NCI-H524 treated with DMSO at 0.1 percent for 48 hours (cell line): ENCODE measurements around the gene TEX101.
"Not testable (repeated sequence)": the region's sequence is repeated elsewhere in the genome, so short reads cannot be mapped to it uniquely, and the experiment has no call there.

ENCODE experiments used
- DNase-seq: peaks from one replicate; lab custom pipeline; 2025; lab: John Stamatoyannopoulos, UW

Gene TEX101, protein sequence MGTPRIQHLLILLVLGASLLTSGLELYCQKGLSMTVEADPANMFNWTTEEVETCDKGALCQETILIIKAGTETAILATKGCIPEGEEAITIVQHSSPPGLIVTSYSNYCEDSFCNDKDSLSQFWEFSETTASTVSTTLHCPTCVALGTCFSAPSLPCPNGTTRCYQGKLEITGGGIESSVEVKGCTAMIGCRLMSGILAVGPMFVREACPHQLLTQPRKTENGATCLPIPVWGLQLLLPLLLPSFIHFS

DNA sequence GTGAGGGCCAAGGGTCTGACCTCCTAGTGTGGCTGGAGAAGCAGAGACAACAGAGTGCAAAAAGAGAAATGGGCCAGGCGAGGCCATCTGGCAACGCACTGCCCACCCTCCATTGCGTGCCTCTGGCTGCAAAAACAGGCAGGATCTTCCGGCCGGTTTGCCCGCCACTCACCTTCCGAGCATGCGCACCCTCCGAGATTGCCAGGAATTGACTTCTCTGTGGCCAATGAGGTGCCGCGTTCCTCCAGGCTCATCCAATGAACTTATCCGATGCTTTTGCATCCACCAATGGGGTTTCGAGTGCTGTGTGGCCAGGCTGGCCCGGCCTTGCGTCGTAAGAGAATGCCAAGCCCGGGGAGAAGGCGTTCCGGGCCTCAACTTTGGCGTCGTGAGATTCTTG lies at the start of gene TEX101:
Gene TEX101, plus strand, starts transcription at position 337 of the 400 bp plus-strand sequence. CDS start 1,030 bp downstream, outside the sequence.
- DNase-seq: no peak

DNA sequence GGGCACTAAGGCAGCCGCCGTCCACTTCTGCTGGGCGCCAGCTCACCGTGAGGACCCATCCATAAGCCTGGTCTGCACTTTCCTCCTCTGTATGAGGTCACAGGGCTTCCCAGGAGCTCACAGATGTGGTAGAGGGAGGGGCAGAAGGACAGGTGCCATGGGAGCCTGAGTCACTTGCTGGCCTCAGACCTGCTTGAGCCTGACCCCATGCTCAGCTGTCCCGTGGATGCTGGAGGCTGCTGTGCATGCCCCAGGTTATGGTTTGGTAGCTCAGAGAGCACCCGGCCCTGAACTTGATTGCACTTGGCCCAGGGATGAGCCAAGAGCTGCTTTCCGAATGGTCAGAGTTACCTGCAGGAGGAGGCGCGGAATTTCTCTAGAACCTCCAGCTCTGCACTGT lies 49.0 kb upstream of the TEX101 start:
- not testable (repeated sequence) for DNase-seq

GRCh38 chr19:43367822-43368221 lies 46.9 kb upstream of the TEX101 start:
- DNase-seq: no peak

- DNase-seq: not testable (repeated sequence)
Observed at GRCh38 chr19:43368897-43369296, 45.8 kb upstream of the TEX101 start.

GRCh38 chr19:43371909-43372308 lies 42.8 kb upstream of the TEX101 start:
- no peak for DNase-seq

- no peak for DNase-seq
Observed at GRCh38 chr19:43372462-43372861, 42.2 kb upstream of the TEX101 start.

DNA sequence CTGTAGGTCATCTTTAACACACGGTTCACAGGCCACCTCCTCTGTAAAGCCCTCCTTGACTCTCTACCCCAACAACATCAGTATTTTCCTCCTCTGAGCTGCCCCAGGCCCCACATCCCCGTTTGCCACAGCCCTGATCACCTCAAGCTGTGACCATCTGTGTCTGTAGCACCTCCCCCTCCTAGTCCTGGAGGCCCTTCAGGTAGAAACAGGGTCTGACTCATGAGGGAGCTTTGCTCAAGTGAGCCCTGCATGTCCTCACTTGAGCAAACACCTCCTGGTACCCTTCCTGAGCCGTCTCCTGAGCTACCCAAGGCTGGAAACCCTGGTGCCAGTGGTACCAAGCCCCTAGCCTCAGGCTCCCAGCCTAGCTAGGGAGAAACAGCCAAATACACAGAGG lies 37.1 kb upstream of the TEX101 start:
- not testable (repeated sequence) for DNase-seq

DNA sequence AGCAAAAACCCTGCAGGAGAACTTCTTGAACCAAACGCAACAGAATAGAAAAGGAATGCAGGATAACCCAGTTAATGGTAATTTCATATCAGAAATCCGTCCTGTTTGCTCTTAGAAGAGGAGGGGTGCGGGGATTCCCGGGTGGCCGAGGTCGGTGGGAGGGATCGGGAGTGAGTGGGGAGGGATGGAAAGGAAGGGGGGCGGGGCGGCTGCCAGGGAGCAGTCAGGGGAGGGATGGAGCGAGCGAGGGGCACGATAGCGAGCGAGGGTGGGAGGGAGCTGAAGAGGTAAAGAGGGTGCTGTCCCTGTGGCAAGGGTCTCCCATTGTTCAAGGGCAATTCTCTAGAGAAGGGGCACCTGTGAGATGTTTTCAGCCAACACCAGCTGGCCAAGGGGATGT lies 34.7 kb upstream of the TEX101 start:
- DNase-seq: no peak

DNA sequence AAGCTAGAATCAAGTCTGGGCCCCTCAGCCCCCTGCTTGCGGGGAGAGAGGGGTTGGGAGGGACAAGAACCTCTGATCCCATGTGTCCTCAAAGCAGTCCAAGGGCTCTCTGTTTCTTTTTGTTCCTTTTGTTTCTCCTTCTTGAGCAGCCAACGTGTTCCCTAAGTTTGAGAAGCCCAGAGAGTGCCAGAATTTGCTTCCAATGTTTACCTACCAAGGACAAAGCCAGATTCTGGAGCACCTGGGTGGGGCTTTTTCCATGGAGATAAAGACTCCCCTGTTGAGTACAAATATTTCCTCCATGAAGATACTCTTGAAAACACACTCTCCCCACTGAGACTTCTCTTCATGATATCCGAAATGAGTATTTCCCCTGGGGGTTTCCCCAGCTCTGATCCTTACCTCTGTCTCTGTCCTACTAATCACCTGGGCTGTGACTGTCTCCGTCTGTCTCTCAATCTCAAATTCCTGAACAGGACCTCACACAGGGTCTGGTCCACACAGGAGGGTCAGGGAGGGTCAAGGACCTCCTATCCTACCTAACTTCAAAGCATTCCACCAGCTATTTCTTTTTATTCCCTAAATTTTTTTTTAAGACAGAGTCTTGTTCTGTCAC lies 33.8 kb upstream of the TEX101 start:
- DNase-seq: no peak

- not testable (repeated sequence) for DNase-seq
Observed at GRCh38 chr19:43382586-43383216, 32.0 kb upstream of the TEX101 start.

DNA sequence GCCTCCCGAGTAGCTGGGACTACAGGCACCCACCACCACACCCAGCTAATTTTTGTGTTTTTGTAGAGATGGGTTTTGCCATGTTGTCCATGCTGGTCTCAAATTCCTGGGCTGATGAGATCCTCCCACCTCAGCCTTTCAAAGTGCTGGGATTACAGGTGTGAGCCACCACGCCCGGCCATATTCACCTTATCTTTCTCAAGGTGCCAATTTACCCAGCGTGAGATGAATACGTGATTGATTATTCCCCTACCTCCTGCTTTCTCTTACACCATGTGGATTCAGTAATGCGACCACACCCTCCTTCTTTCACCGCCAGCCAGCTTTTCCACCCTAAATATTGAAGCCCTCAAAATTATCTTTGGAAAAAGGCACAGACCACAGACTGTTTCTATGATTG lies 31.4 kb upstream of the TEX101 start:
- not testable (repeated sequence) for DNase-seq

DNA sequence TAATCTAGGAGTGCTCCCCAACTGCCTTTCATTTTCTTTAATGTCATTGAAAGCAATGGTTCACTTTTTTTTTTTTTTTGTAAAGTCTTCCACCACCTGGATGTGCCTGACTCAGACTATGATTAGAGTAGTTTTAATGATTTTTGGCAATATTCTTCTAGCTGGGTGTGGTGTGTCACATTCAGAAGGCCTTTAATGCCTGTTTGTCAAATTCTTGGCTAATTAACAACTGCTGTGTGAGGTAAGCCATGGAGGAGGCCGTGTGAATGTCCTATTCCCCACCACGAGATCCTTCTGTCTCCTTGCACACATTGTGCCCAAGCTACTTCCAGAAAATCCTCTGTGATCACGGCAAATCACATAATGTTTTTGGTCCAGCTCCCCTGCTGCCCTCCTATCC lies 30.9 kb upstream of the TEX101 start:
- not testable (repeated sequence) for DNase-seq

GRCh38 chr19:43390903-43391551 lies 23.7 kb upstream of the TEX101 start:
- not testable (repeated sequence) for DNase-seq

GRCh38 chr19:43391552-43391935 lies 23.1 kb upstream of the TEX101 start:
- not testable (repeated sequence) for DNase-seq

- not testable (repeated sequence) for DNase-seq
Observed at GRCh38 chr19:43393501-43393900, 21.2 kb upstream of the TEX101 start.

DNA sequence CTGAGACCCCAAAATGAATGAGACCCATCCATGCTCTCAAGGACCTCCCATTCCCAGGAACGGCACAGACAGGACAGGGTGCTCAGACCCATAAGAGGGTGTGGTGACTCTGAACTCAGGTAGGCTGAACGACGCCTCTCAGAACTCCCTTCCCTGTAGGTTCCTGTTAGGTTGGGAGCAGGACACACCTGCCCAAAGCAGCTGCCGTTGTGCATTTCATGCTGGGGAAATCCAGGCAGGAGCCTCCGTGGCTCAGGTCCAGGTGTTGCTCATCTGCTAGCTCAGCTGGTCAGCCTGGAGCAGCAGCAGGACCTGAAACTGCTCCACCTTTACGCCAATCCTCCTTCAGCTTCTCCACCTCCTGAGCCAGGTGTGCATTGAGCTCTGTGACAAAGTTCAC lies 19.1 kb upstream of the TEX101 start:
- DNase-seq: no peak

DNA sequence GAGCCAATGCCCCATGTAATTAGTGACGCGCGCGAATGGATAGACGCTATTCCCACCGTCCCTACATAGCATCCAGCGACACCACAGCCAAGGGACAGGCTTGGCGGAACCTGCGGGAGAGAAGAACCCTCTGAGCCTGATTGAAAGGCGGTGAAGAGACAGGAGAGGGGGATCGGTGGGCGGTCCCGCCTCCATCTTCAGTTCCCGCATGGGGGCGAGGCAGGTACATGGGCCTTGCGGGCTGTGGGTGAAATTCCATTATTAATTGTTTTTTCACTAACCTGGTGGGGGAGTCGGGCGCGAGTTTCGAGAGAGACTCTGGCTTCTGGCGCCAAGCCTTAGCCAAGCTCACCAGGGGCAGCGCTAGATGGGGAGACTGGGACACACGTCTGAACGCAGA lies 8.4 kb upstream of the TEX101 start:
- DNase-seq: no peak

DNA sequence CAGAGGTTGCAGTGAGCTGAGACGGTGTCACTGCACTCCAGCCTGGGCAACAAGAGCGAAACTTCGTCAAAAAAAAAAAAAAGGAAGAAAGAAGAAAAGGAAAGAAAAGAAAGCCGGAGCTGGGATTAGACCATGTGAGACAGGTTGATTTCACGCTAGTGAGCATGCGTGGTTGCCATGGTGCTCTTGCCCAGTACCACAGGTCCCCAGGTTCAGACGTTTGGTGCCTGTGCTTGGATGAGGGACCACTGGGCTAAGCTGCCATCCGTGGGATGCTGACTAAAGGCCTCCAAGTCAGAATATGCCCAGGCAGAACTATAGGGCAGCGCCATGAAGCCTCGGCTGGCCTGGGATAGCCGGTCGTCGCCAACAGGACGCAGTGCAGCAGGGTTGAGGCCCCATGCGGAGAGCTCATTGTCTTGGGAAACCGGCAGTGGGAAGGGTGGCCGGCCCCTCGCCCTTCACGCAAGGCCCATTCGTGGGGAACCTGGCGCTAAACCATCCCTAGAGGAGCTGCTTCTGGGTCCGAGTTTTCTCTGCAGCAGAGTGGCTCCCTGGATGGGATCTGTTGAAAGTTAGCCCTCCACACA lies 7.2 kb upstream of the TEX101 start:
- DNase-seq: no peak

DNA sequence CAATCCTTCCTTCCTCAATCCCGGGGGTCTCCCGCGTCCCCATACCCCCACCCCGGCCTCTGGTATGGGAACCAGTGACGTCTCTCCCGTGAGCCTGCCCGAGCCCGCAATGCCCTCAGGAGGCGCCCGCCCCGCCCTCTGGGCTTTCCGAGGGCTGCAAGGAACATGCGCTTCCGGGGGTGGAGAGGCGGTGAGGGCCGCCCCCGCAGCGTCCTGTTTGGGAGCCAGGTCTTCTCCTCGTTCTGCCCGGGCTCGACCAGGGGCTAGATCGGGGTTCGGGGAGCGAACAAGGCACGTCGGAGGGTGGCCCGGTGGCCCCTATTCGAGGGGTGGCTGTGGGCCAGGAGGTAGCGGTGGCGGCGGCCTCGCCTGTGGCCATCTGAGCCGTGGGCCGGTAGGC lies 6.6 kb upstream of the TEX101 start:
- DNase-seq: no peak

DNA sequence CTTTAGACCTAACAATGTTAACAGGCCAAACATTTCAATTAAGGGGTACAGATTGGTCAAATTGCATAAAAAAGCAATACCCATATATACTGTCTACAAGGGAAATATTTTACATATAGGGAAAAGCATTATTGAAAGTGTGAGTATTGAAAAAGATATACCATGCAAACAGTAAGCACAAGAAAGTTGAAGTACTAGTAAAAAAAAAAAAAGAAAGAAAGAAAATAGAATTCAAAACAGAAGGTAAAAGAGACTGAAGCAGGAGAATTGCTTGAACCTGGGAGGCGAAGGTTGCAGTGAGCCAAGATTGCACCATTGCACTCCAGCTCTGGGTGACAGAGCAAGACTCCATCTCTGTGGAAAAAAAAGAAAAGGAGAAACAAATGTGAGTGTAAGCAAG lies 5.3 kb upstream of the TEX101 start:
- DNase-seq: no peak

- DNase-seq: no peak
Observed at GRCh38 chr19:43412441-43412840, 2.2 kb upstream of the TEX101 start.

DNA sequence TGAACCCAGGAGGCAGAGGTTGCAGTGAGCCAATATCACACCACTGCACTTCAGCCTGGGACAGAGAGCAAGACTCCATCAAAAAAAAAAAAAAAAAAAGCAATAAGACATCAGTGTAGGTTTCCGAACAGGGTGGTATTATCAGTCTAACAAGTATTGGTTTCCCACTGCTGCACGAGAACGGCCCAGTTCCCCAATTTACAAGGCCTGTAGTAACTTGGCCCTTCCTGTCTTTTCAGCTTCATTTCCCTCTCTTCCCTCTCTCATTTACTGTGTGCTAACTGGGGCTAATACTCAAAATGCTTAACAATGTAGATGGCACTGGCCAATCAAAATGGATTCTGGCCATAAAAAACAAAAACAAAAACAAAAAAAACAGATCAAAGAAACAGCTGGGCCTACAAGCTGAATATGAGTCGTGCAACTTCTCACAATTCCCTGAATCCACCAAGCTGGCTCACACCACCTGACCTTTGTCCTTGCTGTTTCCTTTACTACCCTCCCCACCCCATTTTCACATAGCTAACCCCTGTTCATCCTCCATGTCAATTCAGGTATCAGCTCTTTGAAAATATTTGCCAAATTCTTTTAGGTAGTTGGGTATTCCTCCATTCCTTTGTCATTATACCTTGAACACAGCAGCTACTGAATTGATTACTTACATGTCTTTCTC lies 2.4 kb downstream of the TEX101 start:
- no peak for DNase-seq
